Type B pancreatic cell (in vitro differentiated cells): ENCODE measurements around the gene IL34. TPM values are rescaled to one million over a fixed set of nuclear protein-coding genes. Genes with fewer than 3 reads are reported as not detected.

ENCODE experiments used
- DNase-seq: peaks from one replicate; pipeline ENCODE4 v3.0.0; 2021; ENCODE audit warnings: mixed read lengths; ENCODE audit not compliant: unreplicated experiment; ENCODE audit errors: extremely low spot score
- H3K27ac Mint-ChIP-seq: 2 replicates; pipeline ENCODE4 v1.8.0; 2021; ENCODE audit warnings: mild to moderate bottlenecking, mixed read lengths
- H3K27me3 Mint-ChIP-seq: 2 replicates; pipeline ENCODE4 v1.8.0; 2021; ENCODE audit warnings: mixed read lengths
- H3K36me3 Mint-ChIP-seq: 2 replicates; pipeline ENCODE4 v1.8.0; 2021; ENCODE audit warnings: mixed read lengths
- H3K4me1 Mint-ChIP-seq: one replicate; pipeline ENCODE4 v1.8.0; 2021; ENCODE audit warnings: mixed read lengths; ENCODE audit not compliant: unreplicated experiment
- H3K4me3 Mint-ChIP-seq: 2 replicates; pipeline ENCODE4 v1.8.0; 2021; ENCODE audit warnings: mild to moderate bottlenecking, mixed read lengths
- H3K9me3 Mint-ChIP-seq: 2 replicates; pipeline ENCODE4 v1.8.0; 2021; ENCODE audit warnings: mixed read lengths
- CTCF ChIP-seq: fragments of 200-600 bp; sonication (generic); conservative IDR thresholded peaks from 2 replicates; pipeline ENCODE4 v1.5.0; 2021; ENCODE audit warnings: antibody characterized with exemption, mild to moderate bottlenecking
- total RNA-seq: library from RNA; stranded (reverse); gene quantifications from 2 replicates; pipeline ENCODE4 v1.2.1, GENCODE V29; 2021; ENCODE audit warnings: low replicate concordance

The IL34 gene
- total RNA-seq, 1 donor from 2014 or later = not detected

GRCh38 chr16:70659546-70659945, 13.2 kb downstream of the IL34 start:
- no peak overlapping the region for H3K27ac Mint-ChIP-seq
- TF ChIP-seq CTCF = no peak
- H3K27me3 Mint-ChIP-seq = no peaks in the 10 kb centered on the region
- no peaks in the 10 kb centered on the region for H3K36me3 Mint-ChIP-seq
- H3K4me1 Mint-ChIP-seq = no peaks in the 10 kb centered on the region
- no peaks in the 10 kb centered on the region for H3K9me3 Mint-ChIP-seq
- no peak overlapping the region for H3K4me3 Mint-ChIP-seq
- DNase-seq = no peak

- Mint-ChIP-seq H3K27me3 (no peaks in the 10 kb centered on the region), H3K36me3 (no peaks in the 10 kb centered on the region), H3K4me1 (no peaks in the 10 kb centered on the region), H3K4me3 (no peak overlapping the region), H3K9me3 (no peaks in the 10 kb centered on the region), H3K27ac (no peak overlapping the region)
- no peak for DNase-seq
- no peak for TF ChIP-seq CTCF
Measured at GRCh38 chr16:70659953-70660671, 13.8 kb downstream of the IL34 start.

GRCh38 chr16:70660672-70661350, 14.5 kb downstream of the IL34 start:
- Mint-ChIP-seq H3K9me3 (no peaks in the 10 kb centered on the region), H3K27me3 (no peaks in the 10 kb centered on the region), H3K36me3 (peaks cover 1% of the 10 kb centered on the region), H3K4me3 (no peak overlapping the region), H3K27ac (no peak overlapping the region), H3K4me1 (no peaks in the 10 kb centered on the region)
- TF ChIP-seq CTCF = no peak
- no peak for DNase-seq

- Mint-ChIP-seq H3K36me3 (peaks cover 6% of the 10 kb centered on the region), H3K4me3 (no peak overlapping the region), H3K27ac (no peak overlapping the region), H3K27me3 (no peaks in the 10 kb centered on the region), H3K9me3 (no peaks in the 10 kb centered on the region), H3K4me1 (no peaks in the 10 kb centered on the region)
- no peak for TF ChIP-seq CTCF
- DNase-seq = no peak
Measured at GRCh38 chr16:70661534-70661917, 15.2 kb downstream of the IL34 start.

GRCh38 chr16:70661918-70662641, 15.7 kb downstream of the IL34 start:
- Mint-ChIP-seq H3K36me3 (peaks cover 9% of the 10 kb centered on the region), H3K4me3 (no peak overlapping the region), H3K4me1 (no peaks in the 10 kb centered on the region), H3K9me3 (no peaks in the 10 kb centered on the region), H3K27me3 (no peaks in the 10 kb centered on the region), H3K27ac (no peak overlapping the region)
- TF ChIP-seq CTCF = no peak
- no peak for DNase-seq
